Stomach smooth muscle (tissue), 2 donors: ENCODE measurements around the gene EGFLAM.

Source experiments
- H3K27ac ChIP-seq: one replicate; pipeline ENCODE4 v1.7.0; 2013; ENCODE audit warnings: mild to moderate bottlenecking, low read length, inconsistent platforms
- H3K27me3 ChIP-seq, 2 donors: one replicate each; pipeline ENCODE4 v1.7.0; 2013; ENCODE audit warnings: low read length in 2 of 2; ENCODE audit not compliant: insufficient read depth in 2 of 2, control insufficient read depth in 1 of 2
- H3K36me3 ChIP-seq, 2 donors: one replicate each; pipeline ENCODE4 v1.7.0; 2013; ENCODE audit warnings: low read length in 2 of 2; ENCODE audit not compliant: control insufficient read depth in 2 of 2, insufficient read depth in 2 of 2
- H3K4me1 ChIP-seq: one replicate; pipeline ENCODE4 v1.7.0; 2013; ENCODE audit warnings: low read length; ENCODE audit not compliant: control insufficient read depth, insufficient read depth
- H3K4me3 ChIP-seq, 2 donors: one replicate each; pipeline ENCODE4 v1.7.0; 2013; ENCODE audit warnings: low read length in 2 of 2
- H3K9ac ChIP-seq, 2 donors: one replicate each; pipeline ENCODE4 v1.7.0; 2013; ENCODE audit warnings: low read length in 2 of 2, mild to moderate bottlenecking in 1 of 2
- H3K9me3 ChIP-seq, 2 donors: one replicate each; pipeline ENCODE4 v1.7.0; 2013; ENCODE audit warnings: low read length in 2 of 2; ENCODE audit not compliant: control insufficient read depth in 2 of 2
- donor health status: healthy.
- donor health status: Pancreatic carcinoma.

Gene EGFLAM

DNA sequence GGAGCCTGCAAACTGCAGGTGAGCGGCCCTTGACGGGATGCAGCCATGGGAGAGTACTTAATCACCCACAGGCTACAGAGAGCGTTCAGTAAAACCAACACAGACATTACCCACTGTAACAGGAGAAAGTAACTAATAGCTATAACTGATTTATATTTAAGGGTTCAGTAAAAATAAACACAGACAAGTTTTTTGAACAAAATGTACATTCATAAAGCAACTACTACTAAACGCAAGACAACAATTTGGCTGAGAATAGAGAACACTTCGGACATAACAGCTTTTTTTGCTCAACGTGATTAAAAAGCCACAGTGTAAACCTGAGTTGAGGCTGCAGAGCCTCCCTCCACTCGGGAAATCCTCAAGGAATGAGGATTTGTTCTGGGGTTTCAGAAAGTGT lies 236.4 kb downstream of the EGFLAM start:
- Histone ChIP-seq H3K4me3 (no peak overlapping the region), H3K4me1 (no peaks in the 10 kb centered on the region), H3K36me3 (peaks cover 4 to 26% of the 10 kb centered on the region in 2 donors), H3K27ac (no peak overlapping the region), H3K27me3 (no peaks in the 10 kb centered on the region), H3K9me3 (no peaks in the 10 kb centered on the region), H3K9ac (no peak overlapping the region)

DNA sequence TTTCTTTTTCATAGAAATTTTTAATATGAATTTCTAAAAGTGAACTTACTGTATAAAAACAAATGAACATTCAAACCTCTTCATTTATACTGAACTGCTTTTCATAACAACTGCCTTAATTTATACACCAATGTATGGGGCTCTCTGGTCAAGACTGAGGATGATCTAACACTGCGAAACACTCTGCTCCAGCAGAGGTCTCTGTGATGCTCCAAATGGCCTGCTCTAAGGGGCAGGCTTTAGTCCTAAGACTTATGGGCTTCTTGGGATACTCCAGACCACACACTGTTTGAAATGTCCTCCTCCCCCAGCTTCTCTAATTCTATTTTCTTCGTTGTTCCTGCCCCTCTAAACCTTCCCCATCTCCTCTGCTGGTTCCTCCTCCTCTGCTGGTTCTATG lies 239.6 kb downstream of the EGFLAM start:
- Histone ChIP-seq H3K9ac (no peak overlapping the region), H3K4me1 (no peaks in the 10 kb centered on the region), H3K27ac (no peak overlapping the region), H3K9me3 (no peaks in the 10 kb centered on the region), H3K27me3 (no peaks in the 10 kb centered on the region), H3K4me3 (no peak overlapping the region), H3K36me3 (peaks cover 2 to 21% of the 10 kb centered on the region in 2 donors)

DNA sequence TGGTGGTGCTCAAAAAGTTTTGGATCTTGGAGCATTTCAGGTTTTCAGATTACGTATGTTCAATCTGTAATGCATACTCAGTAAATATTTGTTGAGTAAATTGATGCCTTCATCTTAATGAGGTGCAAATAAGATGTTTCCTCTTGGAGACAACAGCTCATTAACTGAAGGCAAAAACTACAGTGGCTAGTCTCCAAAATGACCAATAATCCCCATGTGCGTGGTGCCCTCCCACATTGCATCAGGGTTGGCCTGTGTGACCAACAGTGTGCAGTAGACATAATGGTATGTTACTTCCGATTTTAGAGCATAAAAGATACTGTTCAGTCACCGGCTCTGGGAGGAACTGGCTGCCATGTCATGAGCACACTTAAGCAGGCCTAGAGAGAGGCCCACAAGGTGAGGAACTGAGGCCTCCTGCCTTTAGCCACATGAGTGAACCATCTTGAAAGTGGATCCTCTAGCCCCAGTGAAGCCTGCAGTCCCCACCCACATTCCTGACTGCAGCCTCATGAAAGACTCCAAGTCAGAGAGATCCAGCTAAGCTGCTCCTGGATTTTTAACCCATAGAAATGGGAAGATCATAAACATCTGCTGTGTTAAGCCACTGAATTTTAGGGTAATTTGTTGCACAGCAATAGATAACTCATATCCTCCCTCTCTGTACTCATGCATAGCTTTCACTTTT lies 242.4 kb downstream of the EGFLAM start:
- no peaks in the 10 kb centered on the region for H3K9me3 ChIP-seq
- H3K27ac ChIP-seq: no peak overlapping the region
- H3K4me3 ChIP-seq: no peak overlapping the region
- H3K9ac ChIP-seq: no peak overlapping the region
- H3K36me3 ChIP-seq: peaks cover 13% of the 10 kb centered on the region in 2 donors
- no peaks in the 10 kb centered on the region for H3K27me3 ChIP-seq
- H3K4me1 ChIP-seq: no peaks in the 10 kb centered on the region

DNA sequence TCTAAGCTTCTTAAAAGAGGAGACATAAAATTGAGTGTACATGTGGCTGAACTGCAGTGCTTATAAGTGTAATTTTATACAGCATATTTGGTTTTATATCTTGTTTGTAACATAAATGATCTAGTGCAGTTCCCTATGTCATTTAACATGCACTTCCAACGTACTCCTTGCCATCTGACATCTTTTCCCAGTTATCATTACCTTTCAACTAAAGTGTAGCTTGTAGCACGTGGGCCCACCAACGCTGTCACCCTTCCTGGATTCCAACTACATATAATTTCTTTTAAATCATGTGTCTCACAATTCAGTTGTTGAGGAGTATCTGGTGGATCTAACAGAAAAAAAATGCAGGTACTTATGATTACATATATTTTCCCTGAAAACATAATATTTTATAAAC lies 247.9 kb downstream of the EGFLAM start:
- no peaks in the 10 kb centered on the region for H3K27me3 ChIP-seq
- H3K27ac ChIP-seq: no peak overlapping the region
- H3K4me1 ChIP-seq: no peaks in the 10 kb centered on the region
- no peak overlapping the region for H3K4me3 ChIP-seq
- no peaks in the 10 kb centered on the region for H3K9me3 ChIP-seq
- H3K9ac ChIP-seq: no peak overlapping the region
- H3K36me3 ChIP-seq: peaks cover 0 to 18% of the 10 kb centered on the region in 2 donors

DNA sequence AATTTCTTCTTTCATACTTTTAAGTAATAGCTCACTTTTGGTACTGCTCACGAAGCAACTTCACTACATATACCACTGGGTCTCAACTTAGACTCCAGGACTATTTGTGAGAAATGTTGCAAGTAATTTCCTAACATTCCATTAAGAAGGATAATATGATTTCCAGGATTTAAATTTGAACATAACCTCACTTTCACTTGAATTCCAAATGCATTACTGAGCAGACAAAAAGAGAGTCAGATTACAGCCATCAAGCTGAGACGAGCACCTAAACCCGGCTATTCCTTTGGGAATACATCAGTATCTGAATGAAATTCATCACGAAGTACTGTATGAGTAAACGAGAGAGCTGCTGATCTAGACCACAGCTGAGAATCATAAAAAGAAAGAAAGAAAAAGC lies 250.8 kb downstream of the EGFLAM start:
- no peaks in the 10 kb centered on the region for H3K4me1 ChIP-seq
- no peak overlapping the region for H3K9ac ChIP-seq
- no peaks in the 10 kb centered on the region for H3K9me3 ChIP-seq
- H3K36me3 ChIP-seq: peaks cover 5 to 21% of the 10 kb centered on the region in 2 donors
- H3K27ac ChIP-seq: no peak overlapping the region
- H3K4me3 ChIP-seq: no peak overlapping the region
- no peaks in the 10 kb centered on the region for H3K27me3 ChIP-seq
